ENCODE data around the gene SND1.

The SND1 gene

DNA sequence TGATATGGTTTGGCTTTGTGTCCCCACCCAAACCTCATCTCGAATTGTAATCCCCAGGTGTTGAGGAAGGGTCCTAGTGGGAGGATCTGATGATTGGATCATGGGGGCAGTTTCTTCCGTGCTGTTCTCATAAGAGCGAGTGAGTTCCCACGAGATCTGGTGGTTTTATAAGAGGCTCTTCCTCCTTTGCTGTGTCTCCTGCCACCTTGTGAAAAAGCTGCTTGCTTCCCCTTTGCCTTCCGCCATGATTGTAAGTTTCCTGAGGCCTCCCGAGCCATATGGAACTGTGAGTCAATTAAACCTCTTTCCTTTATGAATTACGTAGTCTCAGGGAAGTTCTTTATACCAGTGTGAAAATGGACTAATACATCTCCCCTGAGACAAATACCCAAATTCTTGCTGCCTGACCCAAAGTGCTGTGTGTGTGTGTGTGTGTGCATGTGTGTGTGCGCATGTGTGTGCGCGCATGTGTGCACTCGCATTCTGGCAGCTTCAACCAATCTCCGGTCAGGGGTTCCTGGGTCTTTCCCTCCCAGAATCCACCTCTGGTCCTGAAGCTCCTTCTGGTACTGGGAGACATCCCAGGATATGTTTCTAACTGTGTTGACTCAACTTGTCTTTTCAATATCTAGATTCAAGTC, 477.4 kb downstream of the SND1 start:
- FAIRE-seq: no peak

DNA sequence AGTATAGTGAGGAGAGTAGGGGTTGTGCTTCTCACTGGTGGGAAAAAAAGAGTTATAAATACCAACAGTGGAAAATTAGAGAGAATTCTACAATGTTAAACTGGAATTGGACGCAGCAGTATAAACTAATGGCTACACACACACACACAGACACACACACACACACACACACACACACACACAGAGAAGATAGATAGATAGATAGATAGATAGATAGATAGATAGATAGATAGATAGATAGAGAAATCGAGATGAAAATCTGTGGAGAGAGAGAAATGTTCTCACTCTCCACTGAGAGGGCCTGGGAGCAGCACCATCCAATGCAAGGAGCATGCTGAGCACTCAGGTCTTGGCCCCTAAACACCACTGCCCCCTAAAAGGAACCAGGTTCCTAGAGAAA, 479.1 kb downstream of the SND1 start:
- no peak for FAIRE-seq

DNA sequence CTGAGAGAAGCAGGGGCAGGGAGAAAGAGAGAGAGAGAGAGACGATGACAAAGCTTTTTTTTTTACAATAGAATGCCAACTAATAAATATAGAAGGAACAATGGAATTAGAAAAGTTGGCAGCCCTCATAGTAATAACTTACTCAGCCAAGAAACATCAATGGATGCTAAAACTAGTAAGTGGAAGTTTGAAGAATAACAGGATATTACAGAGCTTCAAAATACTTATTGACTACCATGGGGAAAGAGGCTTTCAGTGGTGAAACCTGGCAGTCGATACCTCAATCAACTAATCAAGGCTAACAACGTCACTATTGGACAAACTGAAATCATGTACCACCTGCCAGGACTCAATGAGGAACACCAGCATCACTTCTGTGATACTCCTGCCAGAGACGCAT, 479.7 kb downstream of the SND1 start:
- FAIRE-seq: no peak

DNA sequence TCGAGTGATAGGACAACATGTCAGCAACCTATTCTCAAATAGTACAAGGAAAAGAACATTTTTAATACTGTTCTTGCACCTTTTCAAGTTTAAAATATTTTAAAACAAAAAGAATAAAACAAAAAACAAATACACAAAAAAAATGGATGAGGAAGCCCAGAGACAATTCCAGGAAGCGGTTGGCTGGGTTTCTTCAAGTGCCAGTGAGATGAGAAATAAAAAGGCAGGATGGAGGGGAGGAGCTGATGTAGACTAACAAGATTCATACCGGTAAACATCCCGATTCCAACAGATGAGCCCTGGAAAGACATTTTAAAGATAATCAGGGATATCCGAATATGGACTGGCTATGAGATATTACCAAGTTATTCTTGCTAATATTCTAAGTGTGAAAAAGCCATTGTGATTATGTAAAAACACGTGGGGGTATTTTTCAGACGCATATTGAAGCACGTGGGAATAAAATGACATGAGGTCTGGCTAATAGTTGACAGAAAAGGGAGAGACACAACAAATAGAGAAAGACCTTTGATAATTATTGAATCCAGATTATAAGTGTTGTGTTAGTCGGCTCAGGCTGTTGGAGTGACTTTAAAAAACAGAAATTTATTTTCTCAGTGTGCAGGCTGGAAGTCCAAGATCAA, 480.6 kb downstream of the SND1 start:
- FAIRE-seq: no peak

DNA sequence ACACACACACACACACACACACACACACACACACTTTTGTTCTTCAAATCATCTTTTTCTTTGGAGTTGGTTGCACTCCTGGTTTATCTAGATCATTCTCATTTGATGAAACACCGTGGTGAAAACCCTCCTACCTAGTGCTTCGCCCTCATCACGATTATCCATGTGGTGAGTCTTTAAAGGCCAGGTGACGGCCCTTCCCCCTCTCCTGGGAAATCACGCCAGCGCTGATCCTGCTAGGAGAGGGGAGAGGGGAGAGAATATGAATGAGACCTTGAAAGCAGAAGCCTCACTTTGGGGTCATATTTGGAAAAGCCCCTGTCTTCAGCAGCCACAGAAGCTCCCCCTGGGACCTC, 483.1 kb downstream of the SND1 start:
- FAIRE-seq: no peak

DNA sequence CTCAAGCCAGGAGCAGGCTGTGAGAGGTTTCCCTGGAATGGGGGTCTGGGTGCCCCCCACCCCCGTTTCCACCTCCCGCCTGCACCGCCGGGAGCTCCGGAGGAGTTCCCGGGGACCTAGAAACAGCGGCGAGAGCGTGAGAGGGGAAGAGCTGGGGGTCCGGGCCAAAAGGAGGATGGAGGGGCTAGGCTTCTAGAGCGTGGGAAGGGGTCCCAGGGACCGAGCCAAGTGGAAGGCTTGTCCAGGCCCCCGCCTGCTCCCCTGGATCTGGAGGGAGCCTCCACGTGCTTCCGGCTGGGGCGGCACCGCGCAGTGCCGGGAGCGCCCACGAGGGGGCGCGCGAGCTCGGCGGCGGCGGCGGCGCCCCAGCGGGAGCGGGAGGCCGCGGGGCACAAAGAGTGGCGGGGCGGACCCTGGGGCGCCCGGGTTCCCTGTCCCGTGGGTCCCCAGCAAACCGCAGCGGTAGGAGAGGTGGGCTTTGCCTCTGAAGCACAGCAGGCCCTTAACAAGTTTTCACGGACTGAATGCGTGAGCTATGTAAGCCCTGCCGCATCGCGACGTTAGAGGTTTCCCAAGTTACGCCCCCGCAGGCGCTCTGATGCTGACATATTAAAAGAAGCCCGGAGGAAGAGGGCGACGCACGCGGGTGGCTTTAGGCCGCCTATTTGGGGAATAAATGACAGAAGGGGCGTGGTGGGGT, 483.7 kb downstream of the SND1 start:
- no peak for FAIRE-seq

DNA sequence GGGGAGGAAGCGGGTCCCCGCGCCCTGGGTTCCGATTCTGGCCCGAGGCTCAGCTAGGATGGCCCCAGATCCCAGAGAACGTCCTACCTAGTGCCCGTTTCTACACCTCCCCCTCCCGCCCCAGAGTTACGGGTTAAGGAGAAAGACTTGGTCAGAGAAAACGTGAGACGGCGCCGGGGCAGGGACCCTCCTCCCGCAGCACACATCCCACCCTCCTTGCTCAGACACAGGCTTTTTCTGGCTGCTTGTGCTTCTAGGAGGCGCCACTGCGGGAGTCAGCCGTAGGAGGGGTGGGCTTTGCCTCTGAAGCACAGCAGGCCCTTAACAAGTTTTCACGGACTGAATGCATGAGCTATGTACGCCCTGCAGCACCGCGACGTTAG, 484.2 kb downstream of the SND1 start:
- no peak for FAIRE-seq

DNA sequence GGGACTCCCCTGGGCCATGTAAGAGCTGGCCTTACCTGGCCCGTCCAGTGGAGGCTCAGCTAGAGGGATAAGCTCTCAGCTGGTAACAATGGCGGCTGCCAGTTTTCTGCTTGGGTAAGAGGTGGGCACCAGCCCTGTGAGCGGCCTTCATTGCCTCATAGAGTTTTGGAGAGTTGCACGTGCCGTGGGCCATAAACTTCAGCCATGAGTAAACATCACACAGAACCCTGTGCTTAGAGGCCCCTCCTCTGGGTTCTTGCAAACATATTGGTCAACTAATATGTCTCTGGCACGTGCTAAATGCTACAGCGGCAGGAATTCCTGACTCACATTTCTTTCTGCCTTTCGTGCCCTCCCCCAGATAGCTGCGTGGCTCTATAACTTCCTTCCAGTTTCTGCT, 485.2 kb downstream of the SND1 start:
- no peak for FAIRE-seq

DNA sequence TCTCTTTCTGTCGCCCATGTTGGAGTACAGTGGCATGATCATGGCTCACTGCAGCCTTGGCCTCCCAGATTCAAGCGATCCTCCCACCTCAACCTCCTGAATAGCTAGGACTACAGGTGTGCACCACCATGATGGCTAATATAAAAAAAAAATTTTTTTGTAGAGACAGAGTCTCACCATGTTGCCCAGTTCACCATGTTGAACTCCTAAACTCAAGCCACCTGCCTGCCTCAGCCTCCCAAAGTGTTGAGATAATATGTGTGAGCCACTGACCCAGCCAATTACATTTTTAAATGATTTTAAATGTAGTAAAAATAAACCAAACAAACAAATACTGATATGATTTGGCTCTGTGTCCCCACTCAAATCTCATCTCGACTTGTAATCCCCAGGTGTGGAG, 487.4 kb downstream of the SND1 start:
- no peak for FAIRE-seq

DNA sequence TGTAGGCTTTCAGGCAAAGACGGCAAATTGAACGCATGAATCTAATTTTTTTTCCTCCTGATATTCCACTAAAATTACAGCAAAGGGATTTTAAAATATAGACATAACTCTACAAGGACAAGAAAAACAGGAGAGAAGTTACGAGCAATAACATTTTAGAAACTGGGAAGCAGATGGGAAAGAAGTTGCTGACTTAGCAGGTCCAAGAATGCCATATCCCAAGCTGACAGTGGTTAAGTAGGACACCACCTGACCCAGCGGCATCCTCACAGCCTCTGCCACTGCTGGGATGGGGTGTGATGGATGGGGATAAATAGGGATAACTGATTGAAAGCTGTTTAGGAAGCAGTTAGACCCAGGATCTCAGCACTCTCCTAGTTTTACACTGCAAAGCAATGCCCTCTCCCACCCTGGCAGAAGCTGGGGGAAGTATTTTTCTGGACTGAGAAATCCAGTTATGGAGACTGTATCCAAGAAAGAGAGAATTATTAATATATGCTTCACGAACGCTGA, 489.7 kb downstream of the SND1 start:
- no peak for FAIRE-seq
